A549 (cell line): ENCODE measurements around the gene LRRC8E. TPM values are rescaled to one million over a fixed set of nuclear protein-coding genes. Genes with fewer than 3 reads are reported as not detected.

Experiments
- ATAC-seq, 2 experiments: fragments of 200-7000 bp in 1 of 2; fragments of >200 bp in 1 of 2; cut with Nextera tagmentation in 1 of 2; cut with Tn5 transposase in 1 of 2; 3 replicates each; pipeline versions ENCODE4 v1.8.0 to v1.9.1; 2018 to 2020; ENCODE audit warnings: mild to moderate bottlenecking in 1 of 2, moderate library complexity in 1 of 2
- CTCF ChIA-PET: fragments of 300-600 bp; sonication (Branson Sonifier 250); formaldehyde crosslinking; extraction: SDS; loops from one replicate; lab custom pipeline; 2021; ENCODE audit warnings: antibody characterized with exemption, inconsistent platforms; lab: Yijun Ruan, JAX
- POLR2A ChIA-PET: fragments of 350-600 bp; formaldehyde crosslinking; extraction: SDS; loops from one replicate; lab custom pipeline; 2021; ENCODE audit warnings: antibody characterized with exemption, inconsistent platforms; lab: Yijun Ruan, JAX
- DNase-seq, 2 experiments: peaks; one replicate each; pipeline versions ENCODE4 v3.0.0 to v3.0.0-alpha.2; 2011 to 2016; ENCODE audit warnings: low read depth in 1 of 2, low spot score in 1 of 2
- FAIRE-seq: peaks from 2 replicates; lab custom pipeline; 2011; peaks lifted over from hg19 to GRCh38; lab: Jason Lieb, UNC
- H3K27ac ChIP-seq, 2 experiments: fragments of >200 bp; sonication (Bioruptor Twin); formaldehyde crosslinking; 3 replicates each; pipeline ENCODE4 v1.5.1; 2016 to 2017
- H3K4me1 ChIP-seq: fragments of >200 bp; sonication (Bioruptor Twin); formaldehyde crosslinking; 3 replicates; pipeline ENCODE4 v1.6.1; 2016
- H3K4me2 ChIP-seq: fragments of >200 bp; sonication (Bioruptor Twin); formaldehyde crosslinking; 3 replicates; pipeline ENCODE4 v1.6.1; 2016
- H3K4me3 ChIP-seq: fragments of >200 bp; sonication (Bioruptor Twin); formaldehyde crosslinking; 3 replicates; pipeline ENCODE4 v1.5.1; 2016
- H3K9me3 ChIP-seq: fragments of >200 bp; sonication (Bioruptor Twin); formaldehyde crosslinking; 3 replicates; pipeline ENCODE4 v1.6.1; 2016
- CBX2 ChIP-seq: fragments of 200-600 bp; sonication (generic); IDR thresholded peaks from 2 replicates; pipeline ENCODE4 v1.6.1; 2016; ENCODE audit warnings: low read depth, mild to moderate bottlenecking, borderline replicate concordance
- CEBPB ChIP-seq, 2 experiments: fragments of >200 bp in 1 of 2; sonication (Bioruptor Twin) in 1 of 2; formaldehyde crosslinking in 1 of 2; IDR thresholded peaks; 2 replicates each; pipeline ENCODE4 v1.6.1; 2012 to 2016
- CHD2 ChIP-seq: fragments of 150-350 bp; IDR thresholded peaks from 2 replicates; pipeline ENCODE4 v1.6.1; 2014; ENCODE audit warnings: low read length; ENCODE audit not compliant: partially characterized antibody
- E2F6 ChIP-seq: IDR thresholded peaks from 2 replicates; pipeline ENCODE4 v1.6.1; 2012; ENCODE audit warnings: low read depth, borderline replicate concordance
- EHMT2 ChIP-seq: fragments of 200-600 bp; sonication (generic); IDR thresholded peaks from 2 replicates; pipeline ENCODE4 v1.6.1; 2016; ENCODE audit warnings: antibody characterized with exemption, low read depth, mild to moderate bottlenecking, moderate library complexity
- ESRRA ChIP-seq: fragments of 150-350 bp; IDR thresholded peaks from 2 replicates; pipeline ENCODE4 v1.6.1; 2014; ENCODE audit warnings: mild to moderate bottlenecking, low read length, borderline replicate concordance
- HDAC2 ChIP-seq: fragments of 200-600 bp; sonication (generic); IDR thresholded peaks from 2 replicates; pipeline ENCODE4 v1.6.1; 2016
- HES2 ChIP-seq: fragments of >200 bp; sonication (Bioruptor Twin); formaldehyde crosslinking; IDR thresholded peaks from 2 replicates; pipeline ENCODE4 v1.6.1; 2016
- HEYL ChIP-seq: fragments of 250-450 bp; sonication (Bioruptor Pico); IDR thresholded peaks from 2 replicates; pipeline ENCODE4 v1.8.0; 2021; ENCODE audit warnings: mild to moderate bottlenecking, moderate library complexity
- HOXB5 ChIP-seq: fragments of 250-450 bp; sonication (Bioruptor Pico); IDR thresholded peaks from 2 replicates; pipeline ENCODE4 v1.5.0; 2020; ENCODE audit warnings: mild to moderate bottlenecking, moderate library complexity
- KDM1A ChIP-seq: fragments of 200-600 bp; sonication (generic); IDR thresholded peaks from 2 replicates; pipeline ENCODE4 v1.6.1; 2016; ENCODE audit warnings: low read depth, mild to moderate bottlenecking
- NFE2L2 ChIP-seq: fragments of 150-350 bp; conservative IDR thresholded peaks from 2 replicates; pipeline ENCODE4 v1.6.1; 2014; ENCODE audit warnings: low read length
- NPAS2 ChIP-seq: fragments of 250-450 bp; sonication (Bioruptor Pico); IDR thresholded peaks from 2 replicates; pipeline ENCODE4 v1.8.0; 2022; ENCODE audit warnings: mild to moderate bottlenecking, moderate library complexity, borderline replicate concordance
- RAD21 ChIP-seq, 2 experiments: fragments of >200 bp in 1 of 2; sonication (Bioruptor Twin) in 1 of 2; formaldehyde crosslinking in 1 of 2; IDR thresholded peaks in 1 of 2; conservative IDR thresholded peaks in 1 of 2; 2 replicates in 1 of 2; 3 replicates in 1 of 2; pipeline ENCODE4 v1.6.1; 2012 to 2018; ENCODE audit warnings: inconsistent platforms in 1 of 2
- RCOR1 ChIP-seq: fragments of 150-350 bp; IDR thresholded peaks from 2 replicates; pipeline ENCODE4 v1.6.1; 2014; ENCODE audit warnings: antibody characterized with exemption, low read length, low read depth
- RFX5 ChIP-seq: fragments of 450-650 bp; IDR thresholded peaks from 2 replicates; pipeline ENCODE4 v1.7.1; 2014; ENCODE audit warnings: antibody characterized with exemption, mild to moderate bottlenecking, moderate library complexity
- SMC3 ChIP-seq: fragments of >200 bp; sonication (Bioruptor Twin); formaldehyde crosslinking; IDR thresholded peaks from 3 replicates; pipeline ENCODE4 v1.6.1; 2018; ENCODE audit warnings: inconsistent platforms
- TP53 ChIP-seq: fragments of 250-450 bp; sonication (Bioruptor Pico); IDR thresholded peaks from 2 replicates; pipeline ENCODE4 v1.5.0; 2021; ENCODE audit warnings: mild to moderate bottlenecking, moderate library complexity
- ZSCAN20 ChIP-seq: fragments of 250-450 bp; sonication (Bioruptor Pico); IDR thresholded peaks from 2 replicates; pipeline ENCODE4 v1.8.0; 2022; ENCODE audit warnings: mild to moderate bottlenecking, moderate library complexity
- WGBS: methylation state at CpG from one replicate; pipeline ENCODE4 v1.1.6; 2017; ENCODE audit errors: missing lambda C conversion rate; 5-methylcytosine and 5-hydroxymethylcytosine counted together
- polyA plus RNA-seq, 4 experiments: library from polyadenylated mRNA; depleted of rRNA in 3 of 4; stranded (reverse); fragments of >200 nt; fragmentation: RNase III in 1 of 4; extraction: RNeasy Plus Mini Kit Qiagen cat#74134 plus additional on column Dnase treatment in 1 of 4; gene quantifications; 2 replicates in 3 of 4; 3 replicates in 1 of 4; pipeline ENCODE4 v1.2.3, GENCODE V29; 2011 to 2017
- TF ChIP-seq, protein P1 (sequence below): fragments of >200 bp; sonication (Bioruptor Twin); formaldehyde crosslinking; IDR thresholded peaks from 3 replicates; pipeline ENCODE4 v1.6.1; 2016
- TF ChIP-seq, protein P2 (sequence below): fragments of >200 bp; sonication (Bioruptor Twin); formaldehyde crosslinking; IDR thresholded peaks from 3 replicates; pipeline ENCODE4 v1.5.1; 2016
- TF ChIP-seq, protein P3 (sequence below): fragments of 250-450 bp; sonication (Bioruptor Pico); IDR thresholded peaks from 2 replicates; pipeline ENCODE4 v1.5.0; 2020; ENCODE audit warnings: low read depth, mild to moderate bottlenecking, moderate library complexity
- TF ChIP-seq, protein P4 (sequence below): IDR thresholded peaks from 2 replicates; pipeline ENCODE4 v1.6.1; 2012

LRRC8E gene
- polyA plus RNA-seq, 2 of the 4 experiments (the other 2 are of a cell fraction): 4.0 to 4.4 TPM

DNA sequence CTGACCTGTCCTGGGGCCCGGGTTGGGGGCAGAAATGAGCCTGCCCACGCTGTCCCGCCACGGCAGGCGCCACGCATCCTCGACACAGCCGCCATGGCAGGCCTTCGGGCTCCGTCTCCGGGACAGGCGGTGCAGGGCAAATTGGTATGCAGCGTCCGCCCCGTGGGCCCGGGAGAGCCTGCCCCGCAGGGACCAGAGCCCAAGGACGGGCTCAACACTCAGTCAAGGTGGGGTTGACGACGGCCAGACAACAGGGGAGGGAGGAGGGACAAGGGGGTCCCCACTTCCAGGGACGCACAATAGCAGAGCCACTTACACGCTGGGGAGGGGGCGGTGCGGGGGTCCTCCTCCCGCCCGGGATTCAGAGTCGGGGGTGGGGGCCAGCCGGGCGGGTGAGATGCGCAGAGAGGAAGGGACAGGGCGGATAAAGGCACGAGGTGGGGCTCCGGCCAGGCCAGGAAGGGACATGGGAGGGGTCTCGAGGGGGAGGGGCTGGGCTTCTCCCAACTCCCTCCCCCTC lies 36.4 kb downstream of the LRRC8E start:
- DNase-seq (no peak), ATAC-seq (no peak), FAIRE-seq (no peak)
- ChIA-PET POLR2A (no interaction called here), CTCF (interaction anchor here (0.7 to 2.5 kb wide), 4 partner anchors 9 to 72 kb away, joined by 3 to 17 read pairs (median 6); partner anchors contain the start of gene TIMM44)
- 82% methylated on average over 4 of the region's 34 CpGs for WGBS
- Histone ChIP-seq H3K4me1 (peaks cover 29% of the 10 kb centered on the region), H3K27ac (peak overlapping the region in 1 of 2 experiments; percentile 92; a peak in 3 of 6 replicates), H3K9me3 (no peaks in the 10 kb centered on the region), H3K4me3 (peak overlapping the region; percentile 82; the same call in 1 of the 3 replicates), H3K4me2 (peak overlapping the region; percentile 100)
- TF ChIP-seq RCOR1: no peak
- TF ChIP-seq TP53 (CRISPR knock-in tag): no peak
- TF ChIP-seq HEYL (CRISPR knock-in tag): no peak
- TF ChIP-seq HES2: no peak
- no peak for TF ChIP-seq HOXB5 (CRISPR knock-in tag)
- no peak for TF ChIP-seq KDM1A
- TF ChIP-seq, protein P1, sequence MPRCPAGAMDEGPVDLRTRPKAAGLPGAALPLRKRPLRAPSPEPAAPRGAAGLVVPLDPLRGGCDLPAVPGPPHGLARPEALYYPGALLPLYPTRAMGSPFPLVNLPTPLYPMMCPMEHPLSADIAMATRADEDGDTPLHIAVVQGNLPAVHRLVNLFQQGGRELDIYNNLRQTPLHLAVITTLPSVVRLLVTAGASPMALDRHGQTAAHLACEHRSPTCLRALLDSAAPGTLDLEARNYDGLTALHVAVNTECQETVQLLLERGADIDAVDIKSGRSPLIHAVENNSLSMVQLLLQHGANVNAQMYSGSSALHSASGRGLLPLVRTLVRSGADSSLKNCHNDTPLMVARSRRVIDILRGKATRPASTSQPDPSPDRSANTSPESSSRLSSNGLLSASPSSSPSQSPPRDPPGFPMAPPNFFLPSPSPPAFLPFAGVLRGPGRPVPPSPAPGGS: no peak
- TF ChIP-seq NFE2L2: no peak
- no peak for TF ChIP-seq HDAC2

DNA sequence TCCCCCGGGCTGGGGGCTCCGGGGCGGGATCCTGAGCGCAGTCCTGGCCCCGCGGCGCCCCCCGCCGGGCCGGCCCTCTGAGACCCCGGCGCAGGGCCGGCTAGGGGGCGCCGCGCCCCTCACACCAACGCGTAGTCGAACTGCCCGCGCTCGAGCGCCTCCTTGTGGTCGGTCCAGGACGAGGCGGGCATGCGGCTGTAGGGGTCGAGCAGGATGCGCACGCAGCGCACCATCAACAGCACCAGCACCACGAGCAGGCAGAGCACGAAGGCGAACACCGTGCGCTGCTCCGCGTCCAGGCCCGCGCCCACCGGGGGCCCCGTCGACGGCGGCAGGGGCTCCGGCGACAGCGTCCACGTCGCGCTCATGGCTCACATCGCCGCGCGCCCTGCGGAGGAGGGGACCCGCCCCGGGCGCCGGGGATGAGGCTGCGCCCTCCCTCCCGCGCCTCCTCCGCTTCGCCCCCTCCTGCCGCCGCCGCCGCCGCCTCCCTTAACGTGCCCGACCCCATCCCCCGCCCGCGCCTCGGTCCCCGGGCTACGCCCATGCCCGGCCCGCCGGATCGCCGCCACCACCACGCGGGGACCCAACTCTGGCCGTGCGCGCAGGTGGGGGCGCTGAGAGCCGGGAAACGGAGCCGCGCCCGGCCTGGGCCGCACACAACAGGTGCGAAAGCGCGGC lies 37.0 kb downstream of the LRRC8E start:
- TF ChIP-seq ESRRA (no peak), CBX2 (no peak), CEBPB (IDR thresholded peaks at IDR 0.05) (no peak), EHMT2 (no peak), NPAS2 (no peak), TP53 (CRISPR knock-in tag) (no peak), RFX5 (no peak), E2F6 (peak; percentile 93), ZSCAN20 (CRISPR knock-in tag) (no peak), CHD2 (no peak), RAD21 (conservative IDR thresholded peaks at IDR 0.05 in 1 of 2, IDR thresholded peaks at IDR 0.05 in 1 of 2) (peak; percentile 21 to 47; a peak in 4 of 5 replicates), HOXB5 (CRISPR knock-in tag) (peak; percentile 69; the same call in 1 of the 2 replicates), SMC3 (peak; percentile 58)
- TF ChIP-seq, protein P2, sequence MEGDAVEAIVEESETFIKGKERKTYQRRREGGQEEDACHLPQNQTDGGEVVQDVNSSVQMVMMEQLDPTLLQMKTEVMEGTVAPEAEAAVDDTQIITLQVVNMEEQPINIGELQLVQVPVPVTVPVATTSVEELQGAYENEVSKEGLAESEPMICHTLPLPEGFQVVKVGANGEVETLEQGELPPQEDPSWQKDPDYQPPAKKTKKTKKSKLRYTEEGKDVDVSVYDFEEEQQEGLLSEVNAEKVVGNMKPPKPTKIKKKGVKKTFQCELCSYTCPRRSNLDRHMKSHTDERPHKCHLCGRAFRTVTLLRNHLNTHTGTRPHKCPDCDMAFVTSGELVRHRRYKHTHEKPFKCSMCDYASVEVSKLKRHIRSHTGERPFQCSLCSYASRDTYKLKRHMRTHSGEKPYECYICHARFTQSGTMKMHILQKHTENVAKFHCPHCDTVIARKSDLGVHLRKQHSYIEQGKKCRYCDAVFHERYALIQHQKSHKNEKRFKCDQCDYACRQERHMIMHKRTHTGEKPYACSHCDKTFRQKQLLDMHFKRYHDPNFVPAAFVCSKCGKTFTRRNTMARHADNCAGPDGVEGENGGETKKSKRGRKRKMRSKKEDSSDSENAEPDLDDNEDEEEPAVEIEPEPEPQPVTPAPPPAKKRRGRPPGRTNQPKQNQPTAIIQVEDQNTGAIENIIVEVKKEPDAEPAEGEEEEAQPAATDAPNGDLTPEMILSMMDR: peak; percentile 79
- TF ChIP-seq, protein P3, sequence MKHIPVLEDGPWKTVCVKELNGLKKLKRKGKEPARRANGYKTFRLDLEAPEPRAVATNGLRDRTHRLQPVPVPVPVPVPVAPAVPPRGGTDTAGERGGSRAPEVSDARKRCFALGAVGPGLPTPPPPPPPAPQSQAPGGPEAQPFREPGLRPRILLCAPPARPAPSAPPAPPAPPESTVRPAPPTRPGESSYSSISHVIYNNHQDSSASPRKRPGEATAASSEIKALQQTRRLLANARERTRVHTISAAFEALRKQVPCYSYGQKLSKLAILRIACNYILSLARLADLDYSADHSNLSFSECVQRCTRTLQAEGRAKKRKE: 0 out of 2 replicates have a peak, but pooled peaks have one; percentile 68
- TF ChIP-seq, protein P4, sequence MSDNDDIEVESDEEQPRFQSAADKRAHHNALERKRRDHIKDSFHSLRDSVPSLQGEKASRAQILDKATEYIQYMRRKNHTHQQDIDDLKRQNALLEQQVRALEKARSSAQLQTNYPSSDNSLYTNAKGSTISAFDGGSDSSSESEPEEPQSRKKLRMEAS: peak; percentile 98
- TF ChIP-seq, all 56 proteins: peak for 7
- Histone ChIP-seq H3K4me3 (peak overlapping the region; percentile 82), H3K4me1 (peaks cover 28% of the 10 kb centered on the region), H3K27ac (peak overlapping the region; percentile 80 to 92), H3K9me3 (no peaks in the 10 kb centered on the region), H3K4me2 (peak overlapping the region; percentile 100)
- ATAC-seq (peak; percentile 48 to 55; a peak in 5 of 6 replicates), DNase-seq (peak; percentile 71 to 75), FAIRE-seq (no peak)
- CTCF ChIA-PET: no interaction called here
- WGBS: no CpG with 5 or more reads among the region's 98 CpGs
- POLR2A ChIA-PET: no interaction called here
